Measurements from ENCODE around the gene ZFP1.
A peak's percentile ranks its signal among the peaks of the same experiment; 100 is the strongest.

Gene ZFP1

GRCh38 chr16:75114179-75114945, 34.0 kb upstream of the ZFP1 start:
- DNase-seq (ENCODE audit: low read depth, low spot score), result no peak
- no peaks in the 10 kb centered on the region for H3K27me3 ChIP-seq (ENCODE audit: insufficient read depth, insufficient read length)
- no peaks in the 10 kb centered on the region for H3K9me3 ChIP-seq (ENCODE audit: insufficient read depth, low read length)
- peaks cover 4% of the 10 kb centered on the region for H3K36me3 ChIP-seq (ENCODE audit: insufficient read depth, insufficient read length, low read length)
- no peak overlapping the region for H3K4me3 ChIP-seq (ENCODE audit: insufficient read length, low read depth)
- peaks cover 48% of the 10 kb centered on the region for H3K4me1 ChIP-seq (ENCODE audit: insufficient read depth, insufficient read length)
- TF ChIP-seq YY1 (IDR thresholded peaks at IDR 0.05; ENCODE audit: insufficient read depth, insufficient read length) (no peak), ZNF274 (IDR thresholded peaks at IDR 0.05; ENCODE audit: low read depth, low read length) (no peak), SUZ12 (IDR thresholded peaks at IDR 0.05; ENCODE audit: extremely low read depth, insufficient read depth, insufficient read length) (no peak)
- H3K9ac ChIP-seq (ENCODE audit: insufficient read length, low read depth), result peak overlapping the region; percentile 11

GRCh38 chr16:75114946-75115825, 33.1 kb upstream of the ZFP1 start:
- peak overlapping the region; percentile 57 for H3K4me3 ChIP-seq (ENCODE audit: insufficient read length, low read depth)
- H3K9me3 ChIP-seq (ENCODE audit: insufficient read depth, low read length), result no peaks in the 10 kb centered on the region
- peak overlapping the region; percentile 70 for H3K9ac ChIP-seq (ENCODE audit: insufficient read length, low read depth)
- no peaks in the 10 kb centered on the region for H3K27me3 ChIP-seq (ENCODE audit: insufficient read depth, insufficient read length)
- no peak for TF ChIP-seq SUZ12 (IDR thresholded peaks at IDR 0.05; ENCODE audit: extremely low read depth, insufficient read depth, insufficient read length)
- TF ChIP-seq YY1 (IDR thresholded peaks at IDR 0.05; ENCODE audit: insufficient read depth, insufficient read length), result no peak
- no peak for TF ChIP-seq ZNF274 (IDR thresholded peaks at IDR 0.05; ENCODE audit: low read depth, low read length)
- DNase-seq (ENCODE audit: low read depth, low spot score), result no peak
- peaks cover 4% of the 10 kb centered on the region for H3K36me3 ChIP-seq (ENCODE audit: insufficient read depth, insufficient read length, low read length)
- H3K4me1 ChIP-seq (ENCODE audit: insufficient read depth, insufficient read length), result peaks cover 40% of the 10 kb centered on the region

DNA sequence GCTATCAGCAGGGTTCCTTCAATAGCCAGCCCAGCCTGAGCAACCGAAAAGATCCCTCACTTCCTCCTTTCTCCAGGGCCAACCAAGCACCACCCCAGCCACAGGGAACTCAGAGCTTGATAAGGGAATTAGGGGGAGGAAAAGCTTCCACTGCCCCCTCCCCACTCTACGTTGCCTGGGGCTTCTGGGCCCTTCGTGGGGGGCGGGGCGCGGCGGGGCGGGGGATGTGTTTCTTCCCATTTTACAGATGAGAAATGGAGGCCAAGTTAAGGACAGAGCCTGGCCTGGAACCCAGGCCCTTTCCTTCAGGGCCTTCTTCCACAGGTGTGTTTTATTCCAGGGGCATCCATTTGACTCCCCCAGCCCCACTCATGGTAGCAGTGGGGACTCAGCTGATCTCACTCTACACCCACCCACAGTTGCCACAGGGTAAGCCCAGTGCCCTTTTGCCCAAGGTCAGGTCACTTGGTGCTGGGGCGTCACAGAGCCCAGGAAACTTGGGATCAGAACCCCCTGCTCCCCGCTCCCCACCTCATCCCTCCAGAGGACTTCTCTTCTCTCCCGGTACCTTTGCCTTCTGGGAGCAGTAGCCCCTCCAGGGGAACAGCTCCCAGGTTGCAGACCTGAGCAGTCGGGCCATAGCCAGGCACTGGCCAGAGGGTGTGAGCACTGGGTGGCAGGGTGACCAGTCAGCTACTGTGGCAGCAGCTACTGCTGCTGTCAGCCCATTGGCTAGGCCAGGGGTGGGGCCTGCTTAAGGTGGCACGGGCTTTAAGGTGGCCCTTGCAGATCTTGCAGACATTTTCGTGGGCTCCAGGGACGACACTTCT, 32.0 kb upstream of the ZFP1 start, which contains the start of gene LDHD:
Gene LDHD, minus strand, starts transcription at position 700 of the 830 bp plus-strand sequence. Its CDS starts 60 bp downstream, at position 640.
- Histone ChIP-seq H3K4me1 (ENCODE audit: insufficient read depth, insufficient read length) (peaks cover 34% of the 10 kb centered on the region), H3K9ac (ENCODE audit: insufficient read length, low read depth) (peak within 1 kb of the TSS; percentile 70), H3K9me3 (ENCODE audit: insufficient read depth, low read length) (peaks cover 6% of the 10 kb centered on the region), H3K27me3 (ENCODE audit: insufficient read depth, insufficient read length) (no peaks in the 10 kb centered on the region), H3K36me3 (ENCODE audit: insufficient read depth, insufficient read length, low read length) (peaks cover 4% of the 10 kb centered on the region), H3K4me3 (ENCODE audit: insufficient read length, low read depth) (peak within 1 kb of the TSS; percentile 57)
- TF ChIP-seq YY1 (IDR thresholded peaks at IDR 0.05; ENCODE audit: insufficient read depth, insufficient read length), result no peak
- no peak for TF ChIP-seq ZNF274 (IDR thresholded peaks at IDR 0.05; ENCODE audit: low read depth, low read length)
- TF ChIP-seq SUZ12 (IDR thresholded peaks at IDR 0.05; ENCODE audit: extremely low read depth, insufficient read depth, insufficient read length), result no peak
- DNase-seq (ENCODE audit: low read depth, low spot score), result no peak

GRCh38 chr16:75116911-75117245, 31.4 kb upstream of the ZFP1 start:
- DNase-seq (ENCODE audit: low read depth, low spot score), result no peak

GRCh38 chr16:75118943-75119539, 29.3 kb upstream of the ZFP1 start:
- no peak overlapping the region for H3K9ac ChIP-seq (ENCODE audit: insufficient read length, low read depth)
- H3K4me3 ChIP-seq (ENCODE audit: insufficient read length, low read depth), result no peak overlapping the region
- DNase-seq (ENCODE audit: low read depth, low spot score), result no peak
- peaks cover 21% of the 10 kb centered on the region for H3K9me3 ChIP-seq (ENCODE audit: insufficient read depth, low read length)
- peaks cover 16% of the 10 kb centered on the region for H3K4me1 ChIP-seq (ENCODE audit: insufficient read depth, insufficient read length)
- no peaks in the 10 kb centered on the region for H3K36me3 ChIP-seq (ENCODE audit: insufficient read depth, insufficient read length, low read length)
- H3K27me3 ChIP-seq (ENCODE audit: insufficient read depth, insufficient read length), result no peaks in the 10 kb centered on the region
- no peak for TF ChIP-seq ZNF274 (IDR thresholded peaks at IDR 0.05; ENCODE audit: low read depth, low read length)
- TF ChIP-seq SUZ12 (IDR thresholded peaks at IDR 0.05; ENCODE audit: extremely low read depth, insufficient read depth, insufficient read length), result no peak
- no peak for TF ChIP-seq YY1 (IDR thresholded peaks at IDR 0.05; ENCODE audit: insufficient read depth, insufficient read length)

More at GRCh38 chr16:75116911-75117245, 31.4 kb upstream of the ZFP1 start:
- TF ChIP-seq ZNF274 (IDR thresholded peaks at IDR 0.05; ENCODE audit: low read depth, low read length), result no peak
- peaks cover 4% of the 10 kb centered on the region for H3K36me3 ChIP-seq (ENCODE audit: insufficient read depth, insufficient read length, low read length)
- peak overlapping the region; percentile 68 for H3K9ac ChIP-seq (ENCODE audit: insufficient read length, low read depth)
- peak overlapping the region; percentile 57 for H3K4me3 ChIP-seq (ENCODE audit: insufficient read length, low read depth)
- no peaks in the 10 kb centered on the region for H3K27me3 ChIP-seq (ENCODE audit: insufficient read depth, insufficient read length)
- peaks cover 12% of the 10 kb centered on the region for H3K9me3 ChIP-seq (ENCODE audit: insufficient read depth, low read length)
- H3K4me1 ChIP-seq (ENCODE audit: insufficient read depth, insufficient read length), result peaks cover 34% of the 10 kb centered on the region

GRCh38 chr16:75120253-75120652, 28.1 kb upstream of the ZFP1 start:
- Histone ChIP-seq H3K9me3 (ENCODE audit: insufficient read depth, low read length) (peaks cover 21% of the 10 kb centered on the region), H3K36me3 (ENCODE audit: insufficient read depth, insufficient read length, low read length) (no peaks in the 10 kb centered on the region), H3K4me3 (ENCODE audit: insufficient read length, low read depth) (no peak overlapping the region), H3K4me1 (ENCODE audit: insufficient read depth, insufficient read length) (peaks cover 7% of the 10 kb centered on the region), H3K9ac (ENCODE audit: insufficient read length, low read depth) (no peak overlapping the region), H3K27me3 (ENCODE audit: insufficient read depth, insufficient read length) (no peaks in the 10 kb centered on the region)
- no peak for DNase-seq (ENCODE audit: low read depth, low spot score)
- TF ChIP-seq SUZ12 (IDR thresholded peaks at IDR 0.05; ENCODE audit: extremely low read depth, insufficient read depth, insufficient read length) (no peak), YY1 (IDR thresholded peaks at IDR 0.05; ENCODE audit: insufficient read depth, insufficient read length) (no peak), ZNF274 (IDR thresholded peaks at IDR 0.05; ENCODE audit: low read depth, low read length) (no peak)

All from NT2/D1 (cell line).